Astrocyte of the spinal cord (primary cell): ENCODE measurements around the gene IL16.
"Not testable (repeated sequence)": the region's sequence is repeated elsewhere in the genome, so short reads cannot be mapped to it uniquely, and the experiment has no call there.

ENCODE experiments used
- DNase-seq: peaks from one replicate; pipeline ENCODE4 v3.0.0; 2011; ENCODE audit warnings: low read depth, low spot score
- H3K4me3 ChIP-seq: 2 replicates; pipeline ENCODE4 v1.5.1; 2011; ENCODE audit warnings: low read depth, mild to moderate bottlenecking, low read length, moderate library complexity
- CTCF ChIP-seq: IDR thresholded peaks from 2 replicates; pipeline ENCODE4 v1.5.1; 2012; ENCODE audit warnings: low read depth, mild to moderate bottlenecking, low read length, inconsistent platforms
- in situ Hi-C: cut with HindIII; loops from 2 replicates; pipeline ENCODE4 v1.10.0; 2017; ENCODE audit warnings: low sequenced_read_pairs

IL16 gene

DNA sequence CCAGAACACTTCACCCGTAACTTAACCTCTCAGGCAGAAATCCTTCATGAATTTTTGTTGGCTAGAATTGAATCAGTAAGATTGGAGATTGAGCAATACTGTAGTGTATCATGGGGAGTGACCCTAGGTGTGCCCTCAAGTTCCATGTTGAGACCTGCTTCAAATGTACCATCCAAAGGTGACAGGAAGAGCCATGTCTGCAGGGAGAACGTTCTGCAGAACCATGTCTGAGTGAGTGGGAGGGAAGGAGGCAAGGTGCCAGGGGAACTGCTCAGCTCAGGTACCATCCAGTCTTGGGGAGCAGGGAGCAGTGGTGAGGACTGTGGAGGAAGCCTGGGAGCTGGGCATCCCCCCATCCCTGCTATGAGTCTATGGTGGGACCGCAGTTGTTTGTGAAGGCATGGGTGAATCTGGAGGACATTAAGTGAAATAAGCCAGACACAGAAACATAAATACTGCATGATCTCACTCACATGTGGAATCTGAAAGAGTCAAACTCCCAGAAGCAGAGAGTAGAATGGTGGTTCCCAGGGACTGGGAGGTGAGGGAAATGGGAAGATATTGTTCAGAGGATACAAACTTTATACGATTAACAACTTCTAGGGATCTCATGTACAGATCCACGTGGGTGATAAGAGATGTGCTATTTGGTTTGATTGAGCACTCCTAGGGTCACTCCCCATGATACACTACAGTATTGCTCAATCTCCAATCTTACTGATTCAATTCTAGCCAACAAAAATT, 39.3 kb upstream of the IL16 start:
- H3K4me3 ChIP-seq: no peak overlapping the region
- in situ Hi-C loops: no loop called here
- TF ChIP-seq CTCF: no peak
- no peak for DNase-seq

GRCh38 chr15:81157939-81158223, 38.8 kb upstream of the IL16 start:
- no peak for DNase-seq
- TF ChIP-seq CTCF: no peak
- in situ Hi-C loops: no loop called here
- H3K4me3 ChIP-seq: no peak overlapping the region

DNA sequence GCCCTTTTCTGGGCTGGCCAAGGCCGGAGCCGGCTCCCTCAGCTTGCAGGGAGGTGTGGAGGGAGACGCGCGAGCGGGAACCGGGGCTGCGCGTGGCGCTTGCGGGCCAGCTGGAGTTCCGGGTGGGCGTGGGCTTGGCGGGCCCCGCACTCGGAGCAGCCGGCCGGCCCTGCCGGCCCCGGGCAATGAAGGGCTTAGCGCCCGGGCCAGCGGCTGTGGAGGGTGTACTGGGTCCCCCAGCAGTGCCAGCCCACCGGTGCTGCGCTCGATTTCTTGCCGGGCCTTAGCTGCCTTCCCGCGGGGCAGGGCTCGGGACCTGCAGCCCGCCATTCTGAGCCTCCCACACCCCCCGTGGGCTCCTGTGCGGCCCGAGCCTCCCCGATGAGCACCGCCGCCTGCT, 38.1 kb upstream of the IL16 start:
- H3K4me3 ChIP-seq, DNase-seq, in situ Hi-C loops: not testable (repeated sequence)

DNA sequence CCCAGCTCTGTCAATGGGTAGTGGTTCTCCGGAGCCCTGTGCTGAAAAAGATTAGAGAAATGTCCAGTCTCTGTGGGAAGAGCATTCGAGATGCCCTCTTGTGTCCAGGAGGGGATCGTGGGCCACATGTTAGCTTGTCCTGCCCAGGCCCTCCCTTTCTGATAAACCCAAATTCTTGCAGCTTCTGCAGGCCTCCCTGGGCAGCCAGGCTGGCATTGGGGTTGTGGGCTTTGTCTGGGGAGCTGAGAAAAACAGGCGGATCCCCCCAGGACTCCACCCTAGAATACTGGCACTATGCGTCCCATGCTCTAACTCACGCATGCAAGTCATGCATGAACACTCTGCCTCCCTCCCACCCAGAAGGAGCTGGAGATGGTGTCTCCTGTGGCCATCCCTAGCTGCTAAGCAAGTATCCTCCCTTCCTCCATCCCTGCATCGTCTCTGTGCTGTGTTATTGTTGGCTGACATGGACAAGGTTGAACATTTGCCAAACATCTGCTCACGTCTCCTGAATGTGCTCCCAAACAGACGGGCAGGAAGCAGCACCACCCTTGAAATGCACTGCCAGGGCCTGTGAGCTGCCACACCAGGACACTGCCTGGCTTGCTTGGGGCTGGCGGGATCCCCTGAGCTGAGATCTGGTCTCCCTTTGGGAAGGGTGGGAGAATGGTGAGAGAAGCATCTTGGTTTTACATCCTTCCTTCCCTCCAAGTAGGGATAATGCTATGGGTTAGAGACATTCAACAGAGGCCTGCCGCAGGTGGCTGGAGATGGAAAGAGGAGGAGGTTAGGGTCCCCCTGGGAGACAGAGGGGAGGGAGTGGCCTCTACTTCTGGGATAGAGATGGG, 36.1 kb upstream of the IL16 start:
- peak; percentile 76 for DNase-seq
- no peak for TF ChIP-seq CTCF
- in situ Hi-C loops: no loop called here
- no peak overlapping the region for H3K4me3 ChIP-seq

- no peak for TF ChIP-seq CTCF
- in situ Hi-C loops: no loop called here
- DNase-seq: no peak
- no peak overlapping the region for H3K4me3 ChIP-seq
Measured at GRCh38 chr15:81161160-81161673, 35.5 kb upstream of the IL16 start.

DNA sequence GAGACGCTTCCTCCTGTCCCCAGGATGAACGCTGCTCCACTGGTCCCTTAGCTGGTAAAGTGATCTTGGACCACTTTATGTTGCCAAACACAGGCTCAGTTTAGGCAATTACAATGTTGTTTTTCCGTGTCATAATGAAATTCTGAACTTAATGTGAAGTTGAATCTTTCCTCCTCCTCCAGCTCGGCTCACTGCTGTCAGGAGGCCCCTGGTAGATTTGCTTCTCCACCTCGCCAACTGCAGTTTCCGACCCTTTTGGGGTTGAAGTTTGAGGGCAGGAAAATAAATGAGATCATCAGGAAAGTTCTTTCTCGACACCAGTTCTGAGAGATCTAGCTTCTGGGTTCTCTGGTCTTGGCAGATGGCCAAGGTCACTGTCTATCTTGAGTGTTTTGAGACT, 34.8 kb upstream of the IL16 start:
- DNase-seq: peak; percentile 10
- in situ Hi-C loops: no loop called here
- no peak for TF ChIP-seq CTCF
- H3K4me3 ChIP-seq: no peak overlapping the region
